H9 (cell line): Measurements from ENCODE around the gene ZGRF1. TPM values are rescaled to one million over a fixed set of nuclear protein-coding genes. Genes with fewer than 3 reads are reported as not detected.

ENCODE experiments used
- DNase-seq: peaks from one replicate; pipeline ENCODE4 v3.0.0-alpha.2; 2017
- H2AFZ ChIP-seq: one replicate; pipeline ENCODE4 v1.6.1; 2013; ENCODE audit warnings: mild to moderate bottlenecking, low read length, control low read depth, moderate library complexity
- H2AK5ac ChIP-seq: 2 replicates; pipeline ENCODE4 v1.6.1; 2013; ENCODE audit warnings: low read length, control low read depth, mixed read lengths; ENCODE audit not compliant: insufficient read length
- H2BK120ac ChIP-seq: one replicate; pipeline ENCODE4 v1.6.1; 2013; ENCODE audit warnings: low read depth, mild to moderate bottlenecking, low read length, control low read depth, inconsistent platforms; ENCODE audit not compliant: poor library complexity, severe bottlenecking
- H2BK12ac ChIP-seq: 2 replicates; pipeline ENCODE4 v1.6.1; 2013; ENCODE audit warnings: low read length, control low read depth, mixed read lengths, low read depth; ENCODE audit not compliant: insufficient read length
- H2BK15ac ChIP-seq: 2 replicates; pipeline ENCODE4 v1.6.1; 2013; ENCODE audit warnings: low read depth, low read length, control low read depth
- H2BK20ac ChIP-seq: one replicate; pipeline ENCODE4 v1.6.1; 2013; ENCODE audit warnings: low read depth, mild to moderate bottlenecking, low read length, control low read depth, inconsistent platforms; ENCODE audit not compliant: poor library complexity, severe bottlenecking
- H2BK5ac ChIP-seq: 2 replicates; pipeline ENCODE4 v1.6.1; 2013; ENCODE audit warnings: low read length, control low read depth, mixed read lengths; ENCODE audit not compliant: insufficient read length
- H3K14ac ChIP-seq: 2 replicates; pipeline ENCODE4 v1.6.1; 2013; ENCODE audit warnings: low read length, control low read depth; ENCODE audit not compliant: insufficient read depth
- H3K18ac ChIP-seq: 2 replicates; pipeline ENCODE4 v1.6.1; 2013; ENCODE audit warnings: low read depth, mild to moderate bottlenecking, mixed read lengths, low read length, control low read depth; ENCODE audit not compliant: insufficient read length
- H3K23ac ChIP-seq: 2 replicates; pipeline ENCODE4 v1.6.1; 2013; ENCODE audit warnings: low read length, control low read depth, mixed read lengths, low read depth; ENCODE audit not compliant: insufficient read length
- H3K23me2 ChIP-seq: 2 replicates; pipeline ENCODE4 v1.6.1; 2013; ENCODE audit warnings: low read depth, mild to moderate bottlenecking, mixed read lengths, low read length, control low read depth; ENCODE audit not compliant: insufficient read length, poor library complexity, severe bottlenecking
- H3K27ac ChIP-seq: 2 replicates; pipeline ENCODE4 v1.5.1; 2013; ENCODE audit warnings: low read length, control low read depth, mixed read lengths, low read depth; ENCODE audit not compliant: insufficient read length
- H3K27me3 ChIP-seq: 2 replicates; pipeline ENCODE4 v1.6.1; 2013; ENCODE audit warnings: low read length, control low read depth, inconsistent platforms; ENCODE audit not compliant: insufficient read depth
- H3K4ac ChIP-seq: 2 replicates; pipeline ENCODE4 v1.6.1; 2013; ENCODE audit warnings: low read depth, mild to moderate bottlenecking, control low read depth, inconsistent platforms, low read length, moderate library complexity
- H3K4me1 ChIP-seq: 2 replicates; pipeline ENCODE4 v1.6.1; 2013; ENCODE audit warnings: low read length, control low read depth, inconsistent platforms; ENCODE audit not compliant: insufficient read depth
- H3K4me2 ChIP-seq: 2 replicates; pipeline ENCODE4 v1.6.1; 2013; ENCODE audit warnings: low read length, control low read depth, mixed read lengths; ENCODE audit not compliant: insufficient read length, insufficient read depth
- H3K56ac ChIP-seq: 2 replicates; pipeline ENCODE4 v1.6.1; 2013; ENCODE audit warnings: low read depth, mild to moderate bottlenecking, mixed read lengths, low read length, control low read depth; ENCODE audit not compliant: insufficient read length
- H3K79me1 ChIP-seq: 2 replicates; pipeline ENCODE4 v1.6.1; 2013; ENCODE audit warnings: low read depth, mild to moderate bottlenecking, moderate library complexity, low read length, control low read depth, inconsistent platforms; ENCODE audit not compliant: insufficient read depth, poor library complexity, severe bottlenecking
- H3K79me2 ChIP-seq: 2 replicates; pipeline ENCODE4 v1.6.1; 2013; ENCODE audit warnings: low read length, control low read depth, inconsistent platforms; ENCODE audit not compliant: insufficient read depth
- H3K9ac ChIP-seq: 2 replicates; pipeline ENCODE4 v1.6.1; 2013; ENCODE audit warnings: low read length, control low read depth, mixed read lengths; ENCODE audit not compliant: insufficient read length; ENCODE audit errors: extremely low read depth
- H3K9me3 ChIP-seq: one replicate; pipeline ENCODE4 v1.6.1; 2013; ENCODE audit warnings: low read depth, low read length, inconsistent platforms; ENCODE audit not compliant: control insufficient read depth
- H3T11ph ChIP-seq: one replicate; pipeline ENCODE4 v1.6.1; 2013; ENCODE audit warnings: mild to moderate bottlenecking, low read length, control low read depth, inconsistent platforms
- H4K20me1 ChIP-seq: one replicate; pipeline ENCODE4 v1.6.1; 2013; ENCODE audit not compliant: control insufficient read depth, insufficient read length, insufficient read depth
- H4K5ac ChIP-seq: 2 replicates; pipeline ENCODE4 v1.6.1; 2013; ENCODE audit warnings: low read depth, mild to moderate bottlenecking, mixed read lengths, low read length, control low read depth; ENCODE audit not compliant: insufficient read length
- H4K8ac ChIP-seq: replicated peaks from 2 replicates; pipeline ENCODE4 v1.6.1; 2013; ENCODE audit warnings: low read length, control low read depth, mixed read lengths, low read depth; ENCODE audit not compliant: insufficient read length
- H4K91ac ChIP-seq: 2 replicates; pipeline ENCODE4 v1.6.1; 2013; ENCODE audit warnings: low read depth, mild to moderate bottlenecking, moderate library complexity, mixed read lengths, low read length, control low read depth; ENCODE audit not compliant: insufficient read length
- H3K27ac Mint-ChIP-seq, 3 experiments: 2 replicates in 2 of 3; 3 replicates in 1 of 3; pipeline ENCODE4 v1.8.0; 2020 to 2021; ENCODE audit warnings: mixed read lengths in 3 of 3, mild to moderate bottlenecking in 1 of 3, moderate library complexity in 1 of 3
- H3K27me3 Mint-ChIP-seq: 2 replicates; pipeline ENCODE4 v1.8.0; 2021; ENCODE audit warnings: low read depth, mild to moderate bottlenecking, moderate library complexity, mixed read lengths
- H3K36me3 Mint-ChIP-seq, 3 experiments: 2 replicates in 2 of 3; 3 replicates in 1 of 3; pipeline ENCODE4 v1.8.0; 2020 to 2021; ENCODE audit warnings: low read depth in 3 of 3, mixed read lengths in 3 of 3; ENCODE audit not compliant: insufficient read depth in 1 of 3
- H3K4me1 Mint-ChIP-seq, 2 experiments: 2 replicates each; pipeline ENCODE4 v1.8.0; 2020; ENCODE audit warnings: mixed read lengths in 2 of 2
- H3K4me3 Mint-ChIP-seq, 2 experiments: 2 replicates in 1 of 2; 3 replicates in 1 of 2; pipeline ENCODE4 v1.8.0; 2020 to 2021; ENCODE audit warnings: mild to moderate bottlenecking in 2 of 2, mixed read lengths in 2 of 2, moderate library complexity in 1 of 2
- H3K9me3 Mint-ChIP-seq, 2 experiments: 2 replicates in 1 of 2; 3 replicates in 1 of 2; pipeline ENCODE4 v1.8.0; 2020; ENCODE audit warnings: mild to moderate bottlenecking in 2 of 2, mixed read lengths in 2 of 2, moderate library complexity in 1 of 2
- WGBS: extraction: QIAGEN DNeasy Blood & Tissue Kit; methylation state at CpG from one replicate; pipeline ENCODE4 v1.1.7; 2013; ENCODE audit warnings: missing lambda C conversion rate, low lambda C conversion rate, mixed read lengths; ENCODE audit not compliant: insufficient read length; ENCODE audit errors: extremely low coverage; 5-methylcytosine and 5-hydroxymethylcytosine counted together
- total RNA-seq: library from RNA; stranded (reverse); gene quantifications from 2 replicates; pipeline ENCODE4 v1.2.1, GENCODE V29; 2021
- TF ChIP-seq, protein P1 (sequence below): fragments of 200-600 bp; sonication (generic); conservative IDR thresholded peaks from 3 replicates; pipeline ENCODE4 v1.8.0; 2021; ENCODE audit warnings: antibody characterized with exemption, mild to moderate bottlenecking

ZGRF1 gene
- total RNA-seq, 1 experiment from 2014 or later, result 38.3 TPM

DNA sequence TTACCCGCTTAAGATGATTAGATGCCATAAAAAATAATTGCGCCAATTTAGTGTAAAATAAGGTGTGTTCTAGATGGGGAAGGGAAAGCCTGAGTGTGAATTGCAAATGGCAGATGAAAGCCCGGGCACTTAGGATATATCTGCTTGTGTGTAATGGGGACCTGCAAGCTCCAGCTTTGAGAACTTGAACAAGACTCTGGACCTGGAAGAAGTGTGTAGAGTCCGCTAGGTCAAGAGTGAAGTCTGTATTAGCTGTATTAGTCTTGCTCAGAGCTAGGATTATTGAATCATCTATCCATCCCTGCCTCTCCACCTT is 124.9 kb downstream of the ZGRF1 start:
- Histone ChIP-seq H2BK120ac (no peak overlapping the region), H3K18ac (no peak overlapping the region), H3K56ac (no peak overlapping the region), H2AFZ (no peak overlapping the region), H2BK15ac (no peak overlapping the region), H4K20me1 (no peaks in the 10 kb centered on the region), H3K14ac (no peak overlapping the region), H4K8ac (no peak overlapping the region), H3K4ac (no peak overlapping the region), H3K79me1 (no peaks in the 10 kb centered on the region), H3K4me1 (0 out of 2 replicates have a peak, but pooled peaks cover 5% of the 10 kb centered on the region), H2AK5ac (no peak overlapping the region), H4K91ac (no peak overlapping the region), H3K79me2 (no peaks in the 10 kb centered on the region), H3K23me2 (peaks cover 35% of the 10 kb centered on the region), H2BK12ac (no peak overlapping the region), H3T11ph (no peak overlapping the region), H4K5ac (no peak overlapping the region), H3K27me3 (peaks cover 85% of the 10 kb centered on the region), H3K9ac (no peak overlapping the region), H2BK5ac (no peak overlapping the region), H3K9me3 (no peaks in the 10 kb centered on the region), H3K23ac (no peak overlapping the region), H3K27ac (no peak overlapping the region), H3K4me2 (peak overlapping the region; percentile 73), H2BK20ac (no peak overlapping the region)
- no CpG with 5 or more reads among the region's 4 CpGs for WGBS
- H3K4me3 Mint-ChIP-seq, result peak overlapping the region in 1 of 2 experiments; percentile 76; a peak in 2 of 5 replicates
- peaks cover 5 to 17% of the 10 kb centered on the region in 2 experiments; a peak in 3 of 5 replicates for H3K9me3 Mint-ChIP-seq
- no peak for DNase-seq
- TF ChIP-seq, protein P1, sequence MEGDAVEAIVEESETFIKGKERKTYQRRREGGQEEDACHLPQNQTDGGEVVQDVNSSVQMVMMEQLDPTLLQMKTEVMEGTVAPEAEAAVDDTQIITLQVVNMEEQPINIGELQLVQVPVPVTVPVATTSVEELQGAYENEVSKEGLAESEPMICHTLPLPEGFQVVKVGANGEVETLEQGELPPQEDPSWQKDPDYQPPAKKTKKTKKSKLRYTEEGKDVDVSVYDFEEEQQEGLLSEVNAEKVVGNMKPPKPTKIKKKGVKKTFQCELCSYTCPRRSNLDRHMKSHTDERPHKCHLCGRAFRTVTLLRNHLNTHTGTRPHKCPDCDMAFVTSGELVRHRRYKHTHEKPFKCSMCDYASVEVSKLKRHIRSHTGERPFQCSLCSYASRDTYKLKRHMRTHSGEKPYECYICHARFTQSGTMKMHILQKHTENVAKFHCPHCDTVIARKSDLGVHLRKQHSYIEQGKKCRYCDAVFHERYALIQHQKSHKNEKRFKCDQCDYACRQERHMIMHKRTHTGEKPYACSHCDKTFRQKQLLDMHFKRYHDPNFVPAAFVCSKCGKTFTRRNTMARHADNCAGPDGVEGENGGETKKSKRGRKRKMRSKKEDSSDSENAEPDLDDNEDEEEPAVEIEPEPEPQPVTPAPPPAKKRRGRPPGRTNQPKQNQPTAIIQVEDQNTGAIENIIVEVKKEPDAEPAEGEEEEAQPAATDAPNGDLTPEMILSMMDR, result no peak
- H3K27ac Mint-ChIP-seq, result no peak overlapping the region
- peaks cover 99% of the 10 kb centered on the region for H3K27me3 Mint-ChIP-seq
- peaks cover 0 to 4% (median 0%) of the 10 kb centered on the region in 3 experiments; a peak in 2 of 7 replicates for H3K36me3 Mint-ChIP-seq
- peaks cover 46 to 60% of the 10 kb centered on the region in 2 experiments for H3K4me1 Mint-ChIP-seq
